ENCODE data around the gene TMEM132C.

TMEM132C gene

DNA sequence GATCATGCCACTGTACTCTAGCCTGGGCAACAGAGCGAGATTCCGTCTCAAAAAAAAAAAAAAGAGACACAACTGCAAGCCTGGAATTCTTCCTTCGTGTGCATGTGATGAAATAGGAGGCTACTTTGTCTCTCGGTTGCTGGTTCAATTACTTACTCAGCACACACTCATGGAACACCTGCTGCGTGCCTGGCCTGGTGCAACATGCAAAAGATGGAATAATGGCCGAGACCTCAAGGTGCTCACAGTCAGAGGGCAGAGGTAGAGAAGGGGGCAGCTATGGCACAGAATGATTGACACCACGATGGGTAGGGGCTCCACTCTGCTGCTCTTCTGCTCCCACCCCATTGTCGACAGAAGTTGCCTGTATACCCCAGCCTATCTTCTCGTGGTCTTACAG, 444.5 kb downstream of the TMEM132C start:
- peaks cover 3% of the 10 kb centered on the region for H3K9me3 Mint-ChIP-seq
- H3K36me3 Mint-ChIP-seq (ENCODE audit: insufficient read depth), result peaks cover 1% of the 10 kb centered on the region

DNA sequence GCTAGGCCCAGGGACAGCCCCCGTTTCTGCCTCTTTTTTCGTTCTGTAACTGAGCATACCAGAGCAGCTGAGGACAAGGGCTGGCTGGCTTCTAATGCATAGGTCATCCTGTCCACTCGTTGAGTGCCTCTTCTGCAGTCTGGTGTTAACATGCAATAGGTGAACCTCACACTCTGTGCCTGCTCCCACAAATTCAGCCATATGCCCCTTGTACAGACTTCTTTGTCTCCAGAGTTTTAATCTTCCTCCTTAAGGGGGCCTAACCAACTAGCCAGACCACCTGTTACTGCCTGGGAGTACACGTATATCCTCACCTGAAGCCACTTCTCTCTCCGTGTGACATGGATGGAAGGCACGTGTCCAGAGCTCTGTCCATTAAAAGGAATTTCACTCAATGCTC, 445.7 kb downstream of the TMEM132C start:
- Mint-ChIP-seq H3K4me3 (no peak overlapping the region), H3K27ac (ENCODE audit: low read depth) (no peak overlapping the region), H3K27me3 (no peaks in the 10 kb centered on the region), H3K9me3 (peaks cover 12% of the 10 kb centered on the region), H3K36me3 (ENCODE audit: insufficient read depth) (no peaks in the 10 kb centered on the region), H3K4me1 (peaks cover 33% of the 10 kb centered on the region)
- ATAC-seq (replicated peaks; ENCODE audit: extremely low read depth, poor library complexity, severe bottlenecking) (no peak), DNase-seq (ENCODE audit: low spot score in 2 of 2) (no peak)

More for the DNA sequence above, 444.5 kb downstream of the TMEM132C start:
- Mint-ChIP-seq H3K4me1 (peaks cover 23% of the 10 kb centered on the region), H3K4me3 (no peak overlapping the region), H3K27me3 (no peaks in the 10 kb centered on the region), H3K27ac (ENCODE audit: low read depth) (no peak overlapping the region)
- ATAC-seq (replicated peaks; ENCODE audit: extremely low read depth, poor library complexity, severe bottlenecking), result no peak
- no peak for DNase-seq (ENCODE audit: low spot score in 2 of 2)

DNA sequence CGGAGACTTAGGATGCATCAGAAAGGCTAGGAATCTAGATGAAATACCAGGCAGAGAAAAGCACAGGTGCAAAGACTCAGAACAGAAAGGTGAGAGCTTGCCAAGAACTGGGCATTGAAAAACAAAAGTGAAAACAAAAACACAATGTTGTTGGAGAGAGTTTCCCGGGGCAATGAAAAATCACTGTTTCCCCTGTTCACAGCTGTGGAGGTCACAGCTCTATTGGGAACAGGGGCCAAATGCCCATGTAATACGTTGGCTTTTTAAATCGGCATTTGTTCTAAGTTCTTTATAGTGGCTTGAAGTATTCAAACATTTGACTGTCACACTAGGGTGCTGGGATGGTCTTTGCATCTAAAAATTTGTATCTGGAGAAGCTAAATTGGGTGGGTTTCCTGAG, 448.5 kb downstream of the TMEM132C start:
- H3K27me3 Mint-ChIP-seq, result no peaks in the 10 kb centered on the region
- H3K4me3 Mint-ChIP-seq, result peak overlapping the region; percentile 43
- ATAC-seq (replicated peaks; ENCODE audit: extremely low read depth, poor library complexity, severe bottlenecking) (no peak), DNase-seq (ENCODE audit: low spot score in 2 of 2) (no peak)
- H3K36me3 Mint-ChIP-seq (ENCODE audit: insufficient read depth), result no peaks in the 10 kb centered on the region
- peaks cover 33% of the 10 kb centered on the region for H3K4me1 Mint-ChIP-seq
- H3K27ac Mint-ChIP-seq (ENCODE audit: low read depth), result no peak overlapping the region
- H3K9me3 Mint-ChIP-seq, result peaks cover 33% of the 10 kb centered on the region

DNA sequence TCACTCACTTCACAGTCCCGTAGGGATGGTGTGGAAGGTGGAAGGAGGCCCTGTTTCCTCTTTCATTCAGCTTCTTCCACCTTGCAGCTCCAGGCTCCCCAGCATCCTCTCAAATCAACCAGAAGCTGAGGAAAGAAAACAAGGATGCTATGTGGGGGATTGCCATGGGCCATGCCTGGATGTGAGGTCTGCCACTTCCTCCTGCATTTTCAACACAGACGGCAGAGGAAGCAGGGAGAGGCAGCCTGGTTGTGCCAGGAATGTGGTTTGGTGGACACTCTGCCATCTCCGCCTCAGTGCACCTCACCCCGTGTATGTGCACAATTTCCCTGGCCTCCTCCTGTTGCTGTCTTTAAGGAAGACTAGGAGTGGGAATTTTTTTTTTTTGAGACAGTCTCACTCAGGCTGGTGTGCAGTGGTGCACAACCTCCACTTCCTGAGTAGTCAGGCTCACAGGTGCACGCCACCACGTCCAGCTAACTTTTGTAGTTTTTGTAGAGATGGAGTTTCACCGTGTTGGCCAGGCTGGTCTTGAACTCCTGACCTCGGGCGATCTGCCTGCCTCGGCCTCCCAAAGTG, 457.6 kb downstream of the TMEM132C start:
- no peaks in the 10 kb centered on the region for H3K36me3 Mint-ChIP-seq (ENCODE audit: insufficient read depth)
- no peak overlapping the region for H3K4me3 Mint-ChIP-seq
- no peak overlapping the region for H3K27ac Mint-ChIP-seq (ENCODE audit: low read depth)
- H3K27me3 Mint-ChIP-seq, result no peaks in the 10 kb centered on the region
- peaks cover 16% of the 10 kb centered on the region for H3K4me1 Mint-ChIP-seq
- ATAC-seq (replicated peaks; ENCODE audit: extremely low read depth, poor library complexity, severe bottlenecking), result no peak
- no peak for DNase-seq (ENCODE audit: low spot score in 2 of 2)
- H3K9me3 Mint-ChIP-seq, result peaks cover 7% of the 10 kb centered on the region

DNA sequence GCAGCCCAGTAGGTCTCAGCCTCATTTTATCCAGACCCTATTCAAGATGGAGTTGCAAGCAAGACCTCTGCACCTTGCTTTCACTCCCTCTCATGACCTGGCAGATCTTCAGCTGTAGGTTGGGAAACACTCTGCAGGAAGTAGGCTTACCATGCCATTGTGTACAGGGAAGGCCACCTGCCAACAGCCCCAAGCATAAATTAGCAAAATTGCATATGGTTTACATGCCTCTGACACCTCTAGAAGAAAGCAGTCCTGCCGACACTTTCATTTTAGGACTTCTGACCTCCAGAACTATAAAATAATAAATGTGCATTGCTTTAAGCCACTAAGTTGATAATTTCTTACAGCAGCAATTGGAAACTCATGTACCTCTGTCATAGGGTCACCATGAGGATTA, 459.9 kb downstream of the TMEM132C start:
- H3K27ac Mint-ChIP-seq (ENCODE audit: low read depth), result no peak overlapping the region
- peaks cover 19% of the 10 kb centered on the region for H3K4me1 Mint-ChIP-seq
- ATAC-seq (replicated peaks; ENCODE audit: extremely low read depth, poor library complexity, severe bottlenecking), result no peak

DNA sequence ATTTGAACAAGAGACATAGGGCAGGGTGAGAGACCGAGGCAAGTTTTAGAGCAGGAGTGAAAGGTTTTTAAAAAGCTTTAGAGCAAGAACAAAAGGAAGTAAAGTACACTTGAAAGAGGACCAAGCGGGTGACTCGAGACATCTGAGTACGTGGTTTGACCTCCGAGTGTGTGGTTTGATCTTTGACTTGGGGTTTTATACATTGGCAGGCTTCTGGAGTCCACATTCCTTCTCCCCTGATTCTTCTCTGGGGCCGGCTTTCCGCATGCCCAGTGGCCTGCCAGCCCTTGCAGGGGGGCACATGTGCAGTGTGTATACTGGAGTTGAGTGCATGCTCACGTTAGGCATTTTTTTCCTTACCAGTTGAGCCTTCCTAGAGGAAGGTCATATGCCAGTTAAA, 460.5 kb downstream of the TMEM132C start:
- H3K27me3 Mint-ChIP-seq, result no peaks in the 10 kb centered on the region
- no peak for ATAC-seq (replicated peaks; ENCODE audit: extremely low read depth, poor library complexity, severe bottlenecking)

More for the DNA sequence above, 459.9 kb downstream of the TMEM132C start:
- H3K9me3 Mint-ChIP-seq, result no peaks in the 10 kb centered on the region
- DNase-seq (ENCODE audit: low spot score in 2 of 2), result no peak
- H3K36me3 Mint-ChIP-seq (ENCODE audit: insufficient read depth), result no peaks in the 10 kb centered on the region
- no peak overlapping the region for H3K4me3 Mint-ChIP-seq
- no peaks in the 10 kb centered on the region for H3K27me3 Mint-ChIP-seq

DNA sequence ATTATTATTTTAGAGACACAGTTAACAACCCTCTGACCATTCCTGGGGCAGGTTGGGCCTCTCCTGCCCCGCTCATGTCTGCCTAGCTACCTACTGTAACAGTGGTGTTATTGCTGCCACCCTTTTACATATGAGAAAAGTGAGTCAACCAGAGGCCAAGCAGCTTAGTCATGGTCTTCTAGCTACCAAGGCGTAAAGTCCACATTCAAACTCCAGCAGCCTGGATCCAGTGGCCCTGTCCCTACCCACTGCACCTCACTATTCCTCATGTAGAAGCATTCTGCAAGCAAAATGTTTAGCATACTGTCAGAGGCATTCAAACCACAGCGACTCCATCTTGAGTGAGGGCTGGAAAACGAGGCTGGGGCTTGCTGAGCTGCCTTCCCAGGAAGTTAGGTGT, 461.0 kb downstream of the TMEM132C start:
- ATAC-seq (replicated peaks; ENCODE audit: extremely low read depth, poor library complexity, severe bottlenecking), result no peak

More for the DNA sequence above, 460.5 kb downstream of the TMEM132C start:
- no peak for DNase-seq (ENCODE audit: low spot score in 2 of 2)
- Mint-ChIP-seq H3K4me3 (no peak overlapping the region), H3K4me1 (peaks cover 19% of the 10 kb centered on the region), H3K36me3 (ENCODE audit: insufficient read depth) (no peaks in the 10 kb centered on the region), H3K9me3 (no peaks in the 10 kb centered on the region), H3K27ac (ENCODE audit: low read depth) (no peak overlapping the region)

DNA sequence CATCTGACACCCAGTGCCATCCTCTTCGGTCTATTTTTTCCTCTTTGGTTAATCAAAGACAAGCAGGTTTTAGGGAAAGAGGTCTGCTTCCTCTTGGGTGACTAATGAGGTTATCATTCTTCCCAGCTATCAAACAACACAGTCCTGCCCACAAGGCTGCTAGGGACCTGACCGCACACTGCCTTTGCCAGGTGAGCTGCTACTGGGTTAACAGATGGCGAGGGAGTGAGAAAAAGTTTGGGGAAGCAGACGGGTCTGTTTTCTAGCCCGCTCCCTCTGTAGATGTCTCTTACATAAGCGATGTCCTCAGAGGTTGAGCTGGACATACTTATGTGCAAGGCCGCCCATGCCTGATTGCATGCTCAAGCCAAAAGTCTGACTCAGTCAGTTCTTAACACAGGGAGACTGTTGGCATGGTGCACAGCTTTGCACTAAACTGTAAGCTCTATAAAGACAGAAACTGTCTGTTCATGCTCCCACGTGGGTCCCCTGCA, 462.7 kb downstream of the TMEM132C start:
- no peak for DNase-seq (ENCODE audit: low spot score in 2 of 2)
- Mint-ChIP-seq H3K36me3 (ENCODE audit: insufficient read depth) (no peaks in the 10 kb centered on the region), H3K4me1 (peaks cover 19% of the 10 kb centered on the region), H3K27ac (ENCODE audit: low read depth) (no peak overlapping the region), H3K4me3 (no peak overlapping the region), H3K27me3 (no peaks in the 10 kb centered on the region), H3K9me3 (no peaks in the 10 kb centered on the region)
- ATAC-seq (replicated peaks; ENCODE audit: extremely low read depth, poor library complexity, severe bottlenecking), result no peak

More for the DNA sequence above, 461.0 kb downstream of the TMEM132C start:
- Mint-ChIP-seq H3K36me3 (ENCODE audit: insufficient read depth) (no peaks in the 10 kb centered on the region), H3K4me1 (peaks cover 19% of the 10 kb centered on the region), H3K4me3 (no peak overlapping the region), H3K9me3 (no peaks in the 10 kb centered on the region), H3K27ac (ENCODE audit: low read depth) (no peak overlapping the region), H3K27me3 (no peaks in the 10 kb centered on the region)
- no peak for DNase-seq (ENCODE audit: low spot score in 2 of 2)

DNA sequence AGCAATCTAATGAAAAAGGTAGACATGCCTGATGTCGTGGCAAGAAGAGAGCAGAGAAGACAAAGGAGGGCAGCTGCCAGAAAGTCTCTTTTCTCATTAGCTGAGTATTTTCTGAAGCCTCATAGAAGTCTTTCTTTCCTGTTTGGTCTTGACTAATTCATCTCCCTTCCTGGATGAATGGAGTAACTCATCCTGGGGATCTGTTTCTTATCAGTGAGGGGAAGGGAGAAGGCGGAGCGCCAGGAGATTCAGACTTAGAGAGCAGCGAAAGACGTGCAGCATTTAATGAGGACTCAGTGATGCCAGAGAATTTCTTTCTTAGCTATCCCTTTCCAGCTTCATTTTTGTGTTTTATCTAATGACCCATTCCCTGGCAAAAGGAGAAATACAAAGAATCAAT, 467.4 kb downstream of the TMEM132C start:
- Mint-ChIP-seq H3K36me3 (ENCODE audit: insufficient read depth) (no peaks in the 10 kb centered on the region), H3K4me3 (no peak overlapping the region), H3K27ac (ENCODE audit: low read depth) (peak overlapping the region; percentile 29), H3K27me3 (no peaks in the 10 kb centered on the region), H3K4me1 (peaks cover 30% of the 10 kb centered on the region), H3K9me3 (peaks cover 7% of the 10 kb centered on the region)
- DNase-seq (ENCODE audit: low spot score in 2 of 2) (no peak), ATAC-seq (replicated peaks; ENCODE audit: extremely low read depth, poor library complexity, severe bottlenecking) (no peak)

DNA sequence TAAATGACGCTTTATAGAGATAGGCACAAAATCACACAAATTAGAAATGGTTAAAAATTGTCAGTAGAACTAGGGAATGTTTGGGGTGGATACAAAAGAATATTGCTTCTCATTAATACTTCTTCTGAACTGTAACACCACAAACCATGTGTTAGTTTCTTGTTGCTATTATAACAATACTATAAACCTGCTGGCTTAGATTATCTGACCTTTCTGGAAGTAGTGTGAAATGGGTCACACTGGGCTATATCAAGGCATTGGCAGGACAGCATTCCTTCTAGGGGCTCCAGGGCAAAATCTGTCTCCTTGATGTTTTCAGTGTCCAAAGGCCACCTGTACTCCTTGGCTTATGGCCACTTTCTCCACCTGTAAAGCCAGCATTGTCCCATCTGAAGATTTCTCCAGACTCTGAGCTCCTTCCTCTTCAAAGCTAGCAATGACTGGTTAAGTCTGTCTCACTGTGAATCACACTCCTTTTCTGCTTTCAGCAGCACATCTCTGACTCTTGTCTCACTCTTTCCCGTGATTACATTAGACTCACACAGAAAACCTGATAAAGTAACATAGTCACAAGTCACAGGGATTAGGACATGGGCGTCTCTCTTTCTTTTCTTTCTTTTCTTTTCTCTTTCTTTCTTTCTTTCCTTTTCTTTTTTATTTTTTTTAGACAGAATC, 470.5 kb downstream of the TMEM132C start:
- DNase-seq (ENCODE audit: low spot score in 2 of 2) (no peak), ATAC-seq (replicated peaks; ENCODE audit: extremely low read depth, poor library complexity, severe bottlenecking) (no peak)
- no peak overlapping the region for H3K4me3 Mint-ChIP-seq
- H3K36me3 Mint-ChIP-seq (ENCODE audit: insufficient read depth), result no peaks in the 10 kb centered on the region
- peaks cover 9% of the 10 kb centered on the region for H3K9me3 Mint-ChIP-seq
- peak overlapping the region; percentile 32 for H3K27ac Mint-ChIP-seq (ENCODE audit: low read depth)
- H3K4me1 Mint-ChIP-seq, result peaks cover 32% of the 10 kb centered on the region
- H3K27me3 Mint-ChIP-seq, result no peaks in the 10 kb centered on the region

DNA sequence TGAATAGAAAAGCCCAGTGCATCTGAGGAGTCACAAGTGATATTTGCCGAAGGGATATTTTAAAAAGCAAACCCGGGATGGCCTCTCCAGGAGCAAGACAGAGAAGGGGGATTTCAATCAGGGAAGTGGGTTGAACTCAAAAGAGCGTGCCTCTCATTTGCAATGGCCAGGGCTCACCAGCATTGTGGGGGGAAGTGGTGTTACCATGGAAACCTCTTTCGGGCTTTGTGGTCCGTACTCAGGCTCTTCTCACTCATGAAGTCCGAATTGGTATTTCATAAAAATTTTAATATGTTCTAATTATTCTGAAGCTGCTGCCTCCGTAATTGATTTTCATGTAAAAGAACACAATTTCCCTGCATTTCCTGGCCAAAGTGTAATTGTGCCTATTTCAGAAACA, 476.9 kb downstream of the TMEM132C start:
- Mint-ChIP-seq H3K9me3 (peaks cover 6% of the 10 kb centered on the region), H3K36me3 (ENCODE audit: insufficient read depth) (peaks cover 4% of the 10 kb centered on the region), H3K27me3 (no peaks in the 10 kb centered on the region), H3K27ac (ENCODE audit: low read depth) (peak overlapping the region; percentile 82), H3K4me1 (peaks cover 69% of the 10 kb centered on the region), H3K4me3 (peak overlapping the region; percentile 74)
- no peak for ATAC-seq (replicated peaks; ENCODE audit: extremely low read depth, poor library complexity, severe bottlenecking)
- DNase-seq (ENCODE audit: low spot score in 2 of 2), result no peak

DNA sequence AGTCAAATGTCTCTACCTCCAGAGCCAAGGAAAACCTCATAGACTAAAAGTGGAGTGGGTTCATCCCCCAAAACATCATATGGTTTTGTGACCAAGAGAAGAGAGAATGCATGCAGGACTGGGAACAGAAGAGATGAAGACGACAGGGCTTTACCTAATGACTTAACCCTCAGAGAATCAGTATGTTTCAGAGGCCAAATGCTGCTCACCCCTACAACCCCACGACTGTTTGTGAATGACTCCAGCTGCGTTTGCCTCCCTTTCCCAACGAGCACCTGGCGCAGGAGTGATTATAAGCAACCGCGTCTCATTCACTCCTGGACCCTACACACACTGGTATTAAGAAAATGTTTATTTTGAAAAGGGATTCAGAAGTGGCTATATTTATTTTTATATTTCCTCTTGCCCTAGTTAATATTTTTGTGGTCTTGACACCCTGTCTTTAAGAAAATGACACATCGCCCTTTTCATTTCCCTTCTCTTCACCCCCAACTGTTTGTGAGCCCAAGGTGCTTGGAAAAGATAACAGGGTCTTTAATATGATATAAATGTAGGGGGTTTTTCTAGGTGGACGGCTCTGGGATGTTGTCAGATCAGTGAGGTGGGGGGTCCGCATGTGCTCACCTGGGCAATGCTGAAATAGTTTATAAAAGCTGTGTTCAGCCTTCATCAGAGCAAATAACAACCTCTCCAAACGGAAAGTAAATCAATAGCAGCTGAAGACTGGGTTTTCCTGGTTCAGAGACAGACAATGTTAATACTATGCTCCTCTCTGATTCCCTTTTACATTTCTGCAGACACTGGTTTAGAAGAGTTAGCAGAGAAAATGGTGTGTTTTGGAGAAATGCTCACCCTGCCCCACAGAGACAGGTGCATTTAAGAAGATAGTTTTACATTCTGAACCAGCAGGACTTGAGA, 479.1 kb downstream of the TMEM132C start:
- Mint-ChIP-seq H3K4me3 (peak overlapping the region; percentile 74), H3K36me3 (ENCODE audit: insufficient read depth) (peaks cover 4% of the 10 kb centered on the region), H3K4me1 (peaks cover 63% of the 10 kb centered on the region), H3K27ac (ENCODE audit: low read depth) (peak overlapping the region; percentile 82), H3K27me3 (no peaks in the 10 kb centered on the region), H3K9me3 (no peaks in the 10 kb centered on the region)
- DNase-seq (ENCODE audit: low spot score in 2 of 2), result no peak
- peak; percentile 79 for ATAC-seq (replicated peaks; ENCODE audit: extremely low read depth, poor library complexity, severe bottlenecking)

All from central memory CD8-positive, alpha-beta T cell (primary cell).